Transverse colon (tissue), 4 donors: ENCODE measurements around the gene C1QL2.

Source experiments
- EP300 ChIP-seq: sonication (generic); formaldehyde crosslinking; IDR thresholded peaks from one replicate; pipeline ENCODE4 v1.6.1; 2017; ENCODE audit warnings: antibody characterized with exemption, low read depth
- POLR2A ChIP-seq: fragments of 450-650 bp; IDR thresholded peaks from one replicate; pipeline ENCODE4 v1.6.1; 2016; ENCODE audit warnings: antibody characterized with exemption, mild to moderate bottlenecking, moderate library complexity
- POLR2AphosphoS5 ChIP-seq, 3 donors: sonication (generic); formaldehyde crosslinking; IDR thresholded peaks; one replicate each; pipeline ENCODE4 v1.6.1; 2016; ENCODE audit warnings: antibody characterized with exemption in 3 of 3
- TF ChIP-seq, protein P1 (sequence below), 5 experiments: fragments of 200-600 bp in 3 of 5; fragments of 450-650 bp in 2 of 5; sonication (generic) in 3 of 5; IDR thresholded peaks; 1 replicate in 2 of 5; 2 replicates in 3 of 5; pipeline ENCODE4 v1.5.1; 2016 to 2017; ENCODE audit warnings: antibody characterized with exemption in 5 of 5, inconsistent platforms in 3 of 5, mild to moderate bottlenecking in 2 of 5, moderate library complexity in 1 of 5

DNA sequence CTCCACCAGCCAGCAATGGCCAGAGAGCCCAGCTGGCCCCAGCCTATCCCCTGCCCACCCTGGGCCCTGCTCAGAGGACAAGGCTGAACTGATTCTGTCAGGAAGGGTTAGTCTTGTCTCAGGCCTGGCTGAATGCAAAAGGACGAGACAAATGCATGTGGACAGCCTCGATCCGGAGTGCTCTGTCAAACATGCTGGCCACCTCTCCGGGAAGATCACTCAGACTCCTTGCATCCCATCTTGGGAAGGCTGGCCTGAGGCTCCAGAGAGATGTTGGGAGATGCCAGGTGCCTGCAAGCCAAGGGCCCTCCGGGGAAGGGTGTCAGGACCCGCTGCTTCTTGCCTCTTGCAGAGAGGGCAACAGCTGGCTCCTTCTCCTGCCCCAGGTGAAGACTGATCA, 20.2 kb upstream of the C1QL2 start:
- TF ChIP-seq, protein P1, sequence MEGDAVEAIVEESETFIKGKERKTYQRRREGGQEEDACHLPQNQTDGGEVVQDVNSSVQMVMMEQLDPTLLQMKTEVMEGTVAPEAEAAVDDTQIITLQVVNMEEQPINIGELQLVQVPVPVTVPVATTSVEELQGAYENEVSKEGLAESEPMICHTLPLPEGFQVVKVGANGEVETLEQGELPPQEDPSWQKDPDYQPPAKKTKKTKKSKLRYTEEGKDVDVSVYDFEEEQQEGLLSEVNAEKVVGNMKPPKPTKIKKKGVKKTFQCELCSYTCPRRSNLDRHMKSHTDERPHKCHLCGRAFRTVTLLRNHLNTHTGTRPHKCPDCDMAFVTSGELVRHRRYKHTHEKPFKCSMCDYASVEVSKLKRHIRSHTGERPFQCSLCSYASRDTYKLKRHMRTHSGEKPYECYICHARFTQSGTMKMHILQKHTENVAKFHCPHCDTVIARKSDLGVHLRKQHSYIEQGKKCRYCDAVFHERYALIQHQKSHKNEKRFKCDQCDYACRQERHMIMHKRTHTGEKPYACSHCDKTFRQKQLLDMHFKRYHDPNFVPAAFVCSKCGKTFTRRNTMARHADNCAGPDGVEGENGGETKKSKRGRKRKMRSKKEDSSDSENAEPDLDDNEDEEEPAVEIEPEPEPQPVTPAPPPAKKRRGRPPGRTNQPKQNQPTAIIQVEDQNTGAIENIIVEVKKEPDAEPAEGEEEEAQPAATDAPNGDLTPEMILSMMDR (IDR thresholded peaks at IDR 0.05), result no peak
- TF ChIP-seq EP300 (no peak), POLR2AphosphoS5 (IDR thresholded peaks at IDR 0.05) (no peak), POLR2A (no peak)
